ENCODE data around the gene HTT-AS. TPM values are rescaled to one million over a fixed set of nuclear protein-coding genes. Genes with fewer than 3 reads are reported as not detected.

Gene HTT-AS
- total and polyA plus RNA-seq, 5 donors, result not detected

DNA sequence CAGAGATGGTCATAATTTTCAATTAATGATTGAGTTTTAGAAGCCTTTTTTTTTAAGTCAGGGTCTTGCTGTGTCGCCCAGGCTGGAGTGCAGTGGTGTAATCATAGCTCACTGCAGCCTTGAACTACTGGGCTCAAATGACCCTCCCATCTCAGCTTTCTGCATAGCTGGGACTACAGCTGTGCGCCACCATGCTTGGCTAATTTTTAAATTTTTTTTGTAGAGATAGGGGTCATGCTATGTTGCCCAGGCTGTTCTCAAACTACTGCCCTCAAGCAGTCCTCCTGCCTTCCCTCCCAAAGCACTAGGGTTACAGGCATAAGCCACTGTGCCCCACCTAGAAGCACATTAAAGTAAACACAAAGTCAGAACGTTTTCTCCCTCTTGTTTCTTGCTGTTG is 51.7 kb downstream of the HTT-AS start:
- no peaks in the 10 kb centered on the region for H3K27me3 ChIP-seq (ENCODE audit: control insufficient read depth, insufficient read depth)
- WGBS, result 84% methylated on average over 3 of the region's 3 CpGs
- H3K4me1 ChIP-seq (ENCODE audit: control insufficient read depth, insufficient read depth, low read length), result no peaks in the 10 kb centered on the region
- no peak for DNase-seq
- no peaks in the 10 kb centered on the region for H3K9me3 ChIP-seq (ENCODE audit: control insufficient read depth, low read length)
- no peak overlapping the region for H3K27ac ChIP-seq (ENCODE audit: low read length)
- intact Hi-C loops (cut with DNase I), result no loop called here
- ATAC-seq, result no peak
- H3K4me3 ChIP-seq (ENCODE audit: low read length), result no peak overlapping the region

DNA sequence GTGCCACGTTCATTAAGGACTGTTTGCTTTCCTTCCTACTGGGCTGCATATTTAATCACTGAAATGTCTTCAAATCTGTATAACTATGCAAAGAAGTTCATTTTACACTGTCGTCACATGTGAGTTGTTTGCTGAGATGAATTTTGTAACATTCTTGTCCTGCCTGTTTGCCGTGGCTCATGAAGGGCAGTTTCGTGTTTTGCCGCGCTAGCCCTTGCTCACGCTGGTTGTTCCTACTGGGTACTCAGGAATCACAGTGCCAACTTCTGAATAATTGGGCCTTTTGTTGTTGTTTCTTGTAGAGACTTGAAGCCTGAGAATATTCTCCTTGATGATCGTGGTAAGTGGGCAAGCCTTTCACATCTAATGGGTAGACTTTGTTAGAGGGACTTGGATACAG is 52.2 kb downstream of the HTT-AS start:
- no peaks in the 10 kb centered on the region for H3K27me3 ChIP-seq (ENCODE audit: control insufficient read depth, insufficient read depth)
- H3K9me3 ChIP-seq (ENCODE audit: control insufficient read depth, low read length), result no peaks in the 10 kb centered on the region
- ATAC-seq (no peak), DNase-seq (no peak)
- H3K4me3 ChIP-seq (ENCODE audit: low read length), result no peak overlapping the region
- intact Hi-C loops (cut with DNase I), result no loop called here
- no peaks in the 10 kb centered on the region for H3K4me1 ChIP-seq (ENCODE audit: control insufficient read depth, insufficient read depth, low read length)
- WGBS, result 90% methylated on average over 8 of the region's 8 CpGs
- H3K27ac ChIP-seq (ENCODE audit: low read length), result no peak overlapping the region

DNA sequence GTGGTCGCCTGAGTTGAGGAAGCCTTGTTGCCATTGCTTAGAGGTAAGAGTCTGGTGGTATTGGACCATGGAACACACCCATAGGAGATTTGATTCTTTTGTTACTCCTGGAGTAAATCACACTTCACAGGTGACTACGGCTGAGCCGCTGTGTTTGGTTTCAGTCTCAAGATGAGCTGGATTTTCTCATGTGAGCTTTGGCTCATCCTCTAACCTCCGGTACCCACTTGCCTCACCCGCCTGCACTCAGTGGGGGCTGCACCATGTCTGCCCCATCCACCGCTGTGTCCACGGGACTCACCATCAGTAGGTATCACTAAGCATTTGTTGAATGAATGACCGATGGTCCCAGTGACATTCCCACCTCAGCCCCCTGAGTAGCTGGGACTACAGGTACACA is 52.7 kb downstream of the HTT-AS start:
- no peak for ATAC-seq
- no peak overlapping the region for H3K27ac ChIP-seq (ENCODE audit: low read length)
- WGBS, result 92% methylated on average over 8 of the region's 8 CpGs
- no peaks in the 10 kb centered on the region for H3K9me3 ChIP-seq (ENCODE audit: control insufficient read depth, low read length)
- no peaks in the 10 kb centered on the region for H3K27me3 ChIP-seq (ENCODE audit: control insufficient read depth, insufficient read depth)
- no peak for DNase-seq
- intact Hi-C loops (cut with DNase I), result no loop called here
- no peak overlapping the region for H3K4me3 ChIP-seq (ENCODE audit: low read length)
- no peaks in the 10 kb centered on the region for H3K4me1 ChIP-seq (ENCODE audit: control insufficient read depth, insufficient read depth, low read length)

DNA sequence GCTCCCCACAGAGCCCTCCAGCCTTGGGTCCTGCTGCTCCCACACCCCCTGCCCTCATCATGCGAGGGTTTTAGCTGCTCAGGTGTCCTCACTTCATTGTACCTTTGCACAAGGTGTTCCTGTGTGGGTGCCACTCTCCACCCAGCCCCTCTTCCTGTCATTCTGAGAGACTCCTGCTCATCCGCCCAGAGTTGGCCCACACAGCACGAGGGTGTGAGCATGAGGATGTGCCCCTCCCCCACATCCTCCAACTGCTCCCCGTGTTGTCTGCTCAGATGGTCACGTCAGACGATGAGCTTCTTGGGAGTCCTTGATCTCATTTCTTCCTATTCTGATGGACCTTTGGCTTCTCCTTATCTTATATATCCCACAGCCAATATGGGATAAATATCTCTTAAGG is 53.2 kb downstream of the HTT-AS start:
- no peak for DNase-seq
- WGBS, result 67% methylated on average over 6 of the region's 6 CpGs
- H3K9me3 ChIP-seq (ENCODE audit: control insufficient read depth, low read length), result no peaks in the 10 kb centered on the region
- H3K27ac ChIP-seq (ENCODE audit: low read length), result no peak overlapping the region
- ATAC-seq, result no peak
- H3K4me3 ChIP-seq (ENCODE audit: low read length), result no peak overlapping the region
- intact Hi-C loops (cut with DNase I), result no loop called here
- no peaks in the 10 kb centered on the region for H3K27me3 ChIP-seq (ENCODE audit: control insufficient read depth, insufficient read depth)
- no peaks in the 10 kb centered on the region for H3K4me1 ChIP-seq (ENCODE audit: control insufficient read depth, insufficient read depth, low read length)

DNA sequence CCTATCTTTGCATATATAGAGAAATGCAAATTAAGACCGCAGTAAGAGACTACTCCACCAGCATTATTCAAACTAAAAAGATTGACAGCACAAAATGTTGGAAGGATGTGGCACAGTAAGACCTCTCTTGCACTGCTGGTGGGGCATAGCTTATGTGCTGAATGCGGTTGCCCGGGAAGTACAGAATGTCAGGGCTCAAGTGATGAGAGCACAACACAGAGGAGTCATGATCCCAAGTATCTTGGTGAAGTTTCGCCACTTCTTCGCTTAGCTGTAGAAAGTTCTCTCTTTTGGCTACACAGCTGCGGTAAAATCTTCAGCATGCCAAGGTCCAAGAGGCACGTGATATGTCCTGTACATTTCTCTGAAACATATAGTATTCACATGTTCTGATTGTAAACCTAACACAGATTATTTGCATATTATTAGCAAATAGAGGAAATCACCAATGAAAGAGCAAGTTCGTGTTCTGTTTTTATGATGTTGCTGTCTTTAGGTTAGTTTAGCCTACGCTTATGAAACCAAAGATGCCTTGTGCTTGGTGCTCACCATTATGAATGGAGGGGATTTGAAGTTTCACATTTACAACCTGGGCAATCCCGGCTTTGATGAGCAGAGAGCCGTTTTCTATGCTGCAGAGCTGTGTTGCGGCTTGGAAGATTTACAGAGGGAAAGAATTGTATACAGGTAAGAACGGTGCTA is 55.0 kb downstream of the HTT-AS start:
- no peak overlapping the region for H3K4me3 ChIP-seq (ENCODE audit: low read length)
- no peaks in the 10 kb centered on the region for H3K4me1 ChIP-seq (ENCODE audit: control insufficient read depth, insufficient read depth, low read length)
- no peaks in the 10 kb centered on the region for H3K9me3 ChIP-seq (ENCODE audit: control insufficient read depth, low read length)
- H3K27ac ChIP-seq (ENCODE audit: low read length), result no peak overlapping the region
- intact Hi-C loops (cut with DNase I), result no loop called here
- 92% methylated on average over 13 of the region's 13 CpGs for WGBS
- DNase-seq (no peak), ATAC-seq (no peak)
- H3K27me3 ChIP-seq (ENCODE audit: control insufficient read depth, insufficient read depth), result no peaks in the 10 kb centered on the region

DNA sequence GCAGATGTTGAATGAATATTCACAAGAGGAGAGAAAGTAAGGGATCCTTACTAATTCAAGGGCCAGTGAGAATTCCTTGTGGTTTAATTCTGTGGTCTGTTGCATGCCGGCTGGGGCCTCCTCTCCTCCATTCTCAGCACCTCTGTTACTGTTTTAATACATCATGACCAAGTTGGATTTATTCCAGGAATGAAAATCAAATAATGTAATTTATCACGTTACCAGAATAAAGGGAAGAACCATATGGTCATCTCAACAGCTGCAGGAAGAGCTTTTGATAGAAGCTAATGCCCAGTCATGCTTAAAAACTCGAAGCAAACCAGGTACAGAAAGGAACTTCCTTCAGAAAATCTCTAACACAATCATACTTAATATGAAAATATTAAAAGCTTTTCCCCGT is 56.8 kb downstream of the HTT-AS start:
- no peaks in the 10 kb centered on the region for H3K4me1 ChIP-seq (ENCODE audit: control insufficient read depth, insufficient read depth, low read length)
- H3K4me3 ChIP-seq (ENCODE audit: low read length), result no peak overlapping the region
- H3K27ac ChIP-seq (ENCODE audit: low read length), result no peak overlapping the region
- no peaks in the 10 kb centered on the region for H3K9me3 ChIP-seq (ENCODE audit: control insufficient read depth, low read length)
- intact Hi-C loops (cut with DNase I), result no loop called here
- H3K27me3 ChIP-seq (ENCODE audit: control insufficient read depth, insufficient read depth), result no peaks in the 10 kb centered on the region
- DNase-seq, result no peak
- ATAC-seq, result no peak
- WGBS, result 78% methylated on average over 4 of the region's 4 CpGs

DNA sequence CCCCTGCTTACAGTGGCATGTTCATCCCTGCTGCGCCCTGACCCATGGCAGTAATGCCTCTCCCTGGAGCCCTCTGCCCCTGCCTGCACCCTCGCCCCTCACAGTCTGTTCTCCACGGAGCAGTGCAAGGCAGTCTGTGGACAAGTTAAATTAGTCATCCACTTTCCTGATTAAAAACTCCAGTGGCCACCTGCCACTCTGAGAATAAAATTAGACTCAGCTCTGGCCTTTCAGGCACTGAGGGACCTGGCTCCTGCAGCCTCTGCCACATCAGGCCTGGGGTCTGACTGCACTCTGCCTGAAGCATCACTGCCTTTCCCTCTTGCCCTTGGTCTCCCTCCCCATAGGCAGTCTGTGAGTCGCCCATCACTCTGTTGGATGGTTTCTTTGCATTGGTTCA is 57.4 kb downstream of the HTT-AS start:
- no peak overlapping the region for H3K4me3 ChIP-seq (ENCODE audit: low read length)
- 77% methylated on average over 4 of the region's 4 CpGs for WGBS
- no peak overlapping the region for H3K27ac ChIP-seq (ENCODE audit: low read length)
- H3K9me3 ChIP-seq (ENCODE audit: control insufficient read depth, low read length), result no peaks in the 10 kb centered on the region
- intact Hi-C loops (cut with DNase I), result no loop called here
- H3K4me1 ChIP-seq (ENCODE audit: control insufficient read depth, insufficient read depth, low read length), result no peaks in the 10 kb centered on the region
- H3K27me3 ChIP-seq (ENCODE audit: control insufficient read depth, insufficient read depth), result no peaks in the 10 kb centered on the region
- DNase-seq (no peak), ATAC-seq (no peak)

DNA sequence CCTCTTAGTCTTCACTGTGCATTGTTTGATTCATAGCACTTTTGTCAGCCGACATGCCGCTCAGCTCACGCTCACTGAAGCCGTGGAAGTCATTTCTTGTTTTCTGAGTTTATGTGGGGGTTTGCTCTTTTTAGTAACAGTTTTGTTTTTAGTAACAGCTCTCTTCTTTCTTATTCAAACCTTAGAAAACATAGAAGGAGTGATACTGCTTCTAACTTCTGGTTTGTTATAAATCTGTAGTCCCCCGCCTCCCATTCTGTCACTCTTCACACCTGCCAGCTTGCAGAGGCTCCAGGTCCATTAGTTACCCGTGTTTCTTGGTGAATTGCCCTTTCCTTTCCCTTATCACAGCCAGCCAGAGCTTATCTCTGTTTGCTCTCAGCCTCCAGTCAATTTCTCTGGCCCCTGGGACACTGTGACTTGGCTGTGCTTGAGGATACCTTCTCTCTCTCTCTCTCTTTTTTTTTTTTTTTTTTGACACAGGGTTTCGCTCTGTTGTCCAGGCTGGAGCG is 60.4 kb downstream of the HTT-AS start:
- Histone ChIP-seq H3K27ac (ENCODE audit: low read length) (no peak overlapping the region), H3K27me3 (ENCODE audit: control insufficient read depth, insufficient read depth) (no peaks in the 10 kb centered on the region), H3K9me3 (ENCODE audit: control insufficient read depth, low read length) (no peaks in the 10 kb centered on the region), H3K4me3 (ENCODE audit: low read length) (no peak overlapping the region), H3K4me1 (ENCODE audit: control insufficient read depth, insufficient read depth, low read length) (no peaks in the 10 kb centered on the region)
- DNase-seq (no peak), ATAC-seq (peak in 1 of 2 donors; percentile 59)
- WGBS, result 68% methylated on average over 8 of the region's 8 CpGs
- intact Hi-C loops (cut with DNase I), result no loop called here

Other genes starting within 250 kb of the HTT-AS start
- gene ADD1, start 230.7 kb downstream of the HTT-AS start, total RNA-seq, result 100 to 1,000 TPM; 215 to 256 (median 236) TPM
- gene ADD1, start 230.7 kb downstream of the HTT-AS start, polyA plus RNA-seq, result 207 TPM
- 10 to 100 TPM; 15.4 to 19.2 (median 18.4) TPM for gene NOP14, start 111.1 kb downstream of the HTT-AS start, total RNA-seq
- gene NOP14, start 111.1 kb downstream of the HTT-AS start, polyA plus RNA-seq, result 12.0 TPM
- 10 to 100 TPM; 11.6 to 13.1 (median 12.4) TPM for gene GRK4, start 111.0 kb downstream of the HTT-AS start, total RNA-seq
- 8.4 TPM for gene GRK4, start 111.0 kb downstream of the HTT-AS start, polyA plus RNA-seq
- 10 to 100 TPM; 19.9 to 25.2 (median 23.4) TPM for gene HTT, start 143 bp upstream of the HTT-AS start, total RNA-seq
- gene HTT, start 143 bp upstream of the HTT-AS start, polyA plus RNA-seq, result 13.0 TPM
- under 1 TPM; 0.23 to 0.40 (median 0.34) TPM for gene MSANTD1, start 174.6 kb upstream of the HTT-AS start, total RNA-seq
- 0.20 TPM for gene MSANTD1, start 174.6 kb upstream of the HTT-AS start, polyA plus RNA-seq
- 10 to 100 TPM; 11.6 to 18.2 (median 14.6) TPM for gene RGS12, start 218.5 kb upstream of the HTT-AS start, total RNA-seq
- 20.8 TPM for gene RGS12, start 218.5 kb upstream of the HTT-AS start, polyA plus RNA-seq

All from right cardiac atrium (tissue), 5 donors.